Mucosa of stomach (tissue), 1 donor: ENCODE data around the gene LAMC2.

ENCODE experiments used
- H3K27me3 ChIP-seq: one replicate; pipeline ENCODE4 v1.7.0; 2013; ENCODE audit warnings: mild to moderate bottlenecking, low read length; ENCODE audit not compliant: control insufficient read depth, insufficient read depth
- H3K36me3 ChIP-seq: one replicate; pipeline ENCODE4 v1.7.0; 2013; ENCODE audit warnings: low read length; ENCODE audit not compliant: control insufficient read depth, insufficient read depth
- H3K4me1 ChIP-seq: one replicate; pipeline ENCODE4 v1.7.0; 2013; ENCODE audit warnings: mild to moderate bottlenecking, low read length; ENCODE audit not compliant: control insufficient read depth, insufficient read depth
- H3K4me3 ChIP-seq: one replicate; pipeline ENCODE4 v1.7.0; 2013; ENCODE audit warnings: low read length
- H3K9ac ChIP-seq: one replicate; pipeline ENCODE4 v1.7.0; 2013; ENCODE audit warnings: mild to moderate bottlenecking, low read length, moderate library complexity
- H3K9me3 ChIP-seq: one replicate; pipeline ENCODE4 v1.7.0; 2013; ENCODE audit warnings: mild to moderate bottlenecking, low read length, moderate library complexity; ENCODE audit not compliant: control insufficient read depth
- donor health status: Pancreatic carcinoma.

Gene LAMC2

DNA sequence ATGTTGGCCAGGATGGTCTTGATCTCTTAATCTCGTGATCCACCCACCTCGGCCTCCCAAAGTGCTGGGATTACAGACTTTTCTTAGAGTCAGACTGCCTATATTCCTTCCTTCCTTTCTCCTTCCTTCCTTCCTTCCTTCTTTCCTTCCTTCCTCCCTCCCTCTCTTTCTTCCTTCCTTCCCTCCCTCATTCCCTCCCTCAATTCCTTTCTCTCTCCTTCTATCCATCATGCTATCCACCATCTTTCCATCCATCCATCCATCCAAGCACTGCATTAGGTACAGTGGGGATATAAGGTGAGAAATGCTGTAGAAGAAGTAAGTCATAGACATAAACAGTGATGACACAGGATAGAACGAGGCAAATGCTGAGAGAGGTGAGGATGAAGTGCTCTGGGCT lies 13.2 kb downstream of the LAMC2 start:
- Histone ChIP-seq H3K4me1 (peaks cover 5% of the 10 kb centered on the region), H3K9ac (no peak overlapping the region), H3K4me3 (no peak overlapping the region), H3K9me3 (no peaks in the 10 kb centered on the region), H3K27me3 (no peaks in the 10 kb centered on the region), H3K36me3 (no peaks in the 10 kb centered on the region)

DNA sequence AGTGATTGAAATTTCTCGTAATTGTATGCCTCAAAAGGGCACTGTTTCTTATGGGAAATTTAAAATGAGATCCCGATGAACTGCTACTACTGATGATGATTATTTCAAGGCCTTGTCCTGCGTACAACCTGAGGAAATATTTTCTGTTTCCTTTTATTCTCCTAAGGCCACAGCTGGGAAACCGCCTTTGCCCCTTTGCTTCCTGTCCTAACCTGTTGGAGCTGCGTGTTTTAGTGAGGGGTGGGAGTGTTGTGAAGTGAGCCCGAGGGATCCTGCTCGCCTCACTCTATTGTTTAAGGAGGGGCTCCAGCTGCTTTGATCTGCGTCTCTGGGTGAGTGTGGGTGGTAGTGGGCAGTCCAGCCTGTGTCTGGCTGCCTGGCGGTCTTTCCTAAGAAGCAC lies 14.4 kb downstream of the LAMC2 start:
- H3K4me3 ChIP-seq: no peak overlapping the region
- peaks cover 3% of the 10 kb centered on the region for H3K4me1 ChIP-seq
- no peaks in the 10 kb centered on the region for H3K27me3 ChIP-seq
- H3K9ac ChIP-seq: no peak overlapping the region
- H3K36me3 ChIP-seq: no peaks in the 10 kb centered on the region
- H3K9me3 ChIP-seq: no peaks in the 10 kb centered on the region

GRCh38 chr1:183203094-183203493 lies 17.0 kb downstream of the LAMC2 start:
- Histone ChIP-seq H3K36me3 (no peaks in the 10 kb centered on the region), H3K4me3 (no peak overlapping the region), H3K27me3 (no peaks in the 10 kb centered on the region), H3K9ac (no peak overlapping the region), H3K4me1 (no peaks in the 10 kb centered on the region), H3K9me3 (no peaks in the 10 kb centered on the region)

- H3K4me3 ChIP-seq: no peak overlapping the region
- no peaks in the 10 kb centered on the region for H3K36me3 ChIP-seq
- H3K9me3 ChIP-seq: no peaks in the 10 kb centered on the region
- H3K27me3 ChIP-seq: no peaks in the 10 kb centered on the region
- H3K9ac ChIP-seq: no peak overlapping the region
- no peaks in the 10 kb centered on the region for H3K4me1 ChIP-seq
Measured at GRCh38 chr1:183205196-183205781, 19.2 kb downstream of the LAMC2 start.

DNA sequence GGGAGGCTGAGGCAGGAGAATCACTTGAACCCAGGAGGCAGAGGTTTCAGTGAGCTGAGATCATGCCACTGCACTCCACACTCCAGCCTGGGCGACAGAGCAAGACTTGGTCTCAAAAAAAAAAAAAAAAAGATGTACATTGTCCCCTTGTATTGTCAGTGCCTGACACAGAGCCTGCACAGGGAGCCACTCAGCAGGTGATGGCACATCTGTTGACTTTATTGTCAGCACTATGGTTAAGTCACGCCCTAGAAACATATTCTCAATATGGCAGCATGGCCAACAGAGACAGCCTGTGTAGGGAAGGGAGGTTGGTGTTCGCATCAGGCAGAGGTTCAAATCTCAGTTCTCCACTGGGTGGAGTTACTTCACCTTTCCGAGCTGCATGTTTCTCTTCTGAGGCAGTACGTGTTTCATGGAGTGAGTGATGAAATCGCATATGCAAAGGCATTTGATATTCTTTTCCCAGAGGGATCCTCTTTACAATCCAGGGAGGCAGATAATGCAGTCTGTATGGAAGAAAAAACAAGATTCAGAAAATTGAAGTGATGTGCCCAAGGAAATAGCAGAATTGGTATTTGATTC lies 20.6 kb downstream of the LAMC2 start:
- Histone ChIP-seq H3K27me3 (no peaks in the 10 kb centered on the region), H3K36me3 (no peaks in the 10 kb centered on the region)

DNA sequence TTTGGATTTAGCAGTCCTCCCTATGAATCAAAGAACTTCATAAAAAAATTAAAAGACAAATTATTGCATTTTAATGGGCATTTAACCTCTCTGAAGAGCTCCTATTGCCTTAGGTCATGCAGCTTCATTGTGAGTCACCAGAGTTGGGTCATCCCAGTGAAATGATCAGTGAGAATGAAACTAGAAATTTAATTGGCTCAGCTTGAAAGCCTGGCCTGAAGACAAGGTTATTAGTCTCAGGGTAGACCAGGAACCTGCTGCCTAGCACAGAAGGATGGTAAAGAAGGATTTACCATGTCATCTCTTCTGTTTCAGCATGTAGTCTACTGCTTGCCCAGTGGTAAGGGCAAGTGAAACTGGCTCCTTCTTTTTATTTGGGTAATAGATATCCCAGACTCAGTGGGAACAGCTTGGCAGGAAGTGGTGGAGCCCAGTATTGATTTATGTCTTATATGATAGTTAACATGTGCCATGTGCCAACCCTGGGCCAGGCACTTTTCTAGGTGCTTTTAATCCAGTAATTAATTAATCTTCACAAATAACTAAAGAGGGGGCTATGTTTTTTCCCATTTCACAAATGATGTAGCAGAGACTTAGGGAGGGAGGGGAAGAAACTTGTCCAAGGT lies 23.6 kb downstream of the LAMC2 start:
- Histone ChIP-seq H3K9me3 (no peaks in the 10 kb centered on the region), H3K27me3 (no peaks in the 10 kb centered on the region), H3K4me1 (no peaks in the 10 kb centered on the region)

More for the DNA sequence above, 20.6 kb downstream of the LAMC2 start:
- H3K9ac ChIP-seq: no peak overlapping the region
- H3K4me3 ChIP-seq: no peak overlapping the region
- H3K4me1 ChIP-seq: no peaks in the 10 kb centered on the region
- no peaks in the 10 kb centered on the region for H3K9me3 ChIP-seq

DNA sequence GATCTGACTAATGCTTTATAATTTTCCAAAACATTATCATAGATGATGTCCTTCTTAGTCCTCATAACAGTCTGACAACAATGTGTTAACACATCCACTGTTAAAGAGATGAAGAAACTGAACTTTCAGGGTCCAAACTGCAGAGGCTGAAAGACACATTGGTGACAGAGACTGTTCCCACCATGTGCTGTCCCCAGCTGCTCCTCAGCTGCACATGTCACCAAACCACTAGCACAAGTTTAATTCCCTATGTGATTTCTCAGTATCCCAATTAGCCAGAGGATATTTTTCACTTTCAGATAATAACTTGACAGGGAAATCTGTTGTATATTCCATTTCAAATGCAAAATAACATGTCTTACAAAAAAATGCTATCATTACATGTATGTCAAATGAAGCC lies 24.6 kb downstream of the LAMC2 start:
- Histone ChIP-seq H3K4me3 (no peak overlapping the region), H3K27me3 (no peaks in the 10 kb centered on the region), H3K9me3 (no peaks in the 10 kb centered on the region), H3K36me3 (no peaks in the 10 kb centered on the region), H3K4me1 (no peaks in the 10 kb centered on the region), H3K9ac (no peak overlapping the region)

More for the DNA sequence above, 23.6 kb downstream of the LAMC2 start:
- Histone ChIP-seq H3K36me3 (no peaks in the 10 kb centered on the region), H3K9ac (no peak overlapping the region), H3K4me3 (no peak overlapping the region)

GRCh38 chr1:183212870-183213269 lies 26.8 kb downstream of the LAMC2 start:
- Histone ChIP-seq H3K9ac (no peak overlapping the region), H3K36me3 (no peaks in the 10 kb centered on the region), H3K27me3 (no peaks in the 10 kb centered on the region), H3K4me3 (no peak overlapping the region), H3K4me1 (no peaks in the 10 kb centered on the region), H3K9me3 (no peaks in the 10 kb centered on the region)

DNA sequence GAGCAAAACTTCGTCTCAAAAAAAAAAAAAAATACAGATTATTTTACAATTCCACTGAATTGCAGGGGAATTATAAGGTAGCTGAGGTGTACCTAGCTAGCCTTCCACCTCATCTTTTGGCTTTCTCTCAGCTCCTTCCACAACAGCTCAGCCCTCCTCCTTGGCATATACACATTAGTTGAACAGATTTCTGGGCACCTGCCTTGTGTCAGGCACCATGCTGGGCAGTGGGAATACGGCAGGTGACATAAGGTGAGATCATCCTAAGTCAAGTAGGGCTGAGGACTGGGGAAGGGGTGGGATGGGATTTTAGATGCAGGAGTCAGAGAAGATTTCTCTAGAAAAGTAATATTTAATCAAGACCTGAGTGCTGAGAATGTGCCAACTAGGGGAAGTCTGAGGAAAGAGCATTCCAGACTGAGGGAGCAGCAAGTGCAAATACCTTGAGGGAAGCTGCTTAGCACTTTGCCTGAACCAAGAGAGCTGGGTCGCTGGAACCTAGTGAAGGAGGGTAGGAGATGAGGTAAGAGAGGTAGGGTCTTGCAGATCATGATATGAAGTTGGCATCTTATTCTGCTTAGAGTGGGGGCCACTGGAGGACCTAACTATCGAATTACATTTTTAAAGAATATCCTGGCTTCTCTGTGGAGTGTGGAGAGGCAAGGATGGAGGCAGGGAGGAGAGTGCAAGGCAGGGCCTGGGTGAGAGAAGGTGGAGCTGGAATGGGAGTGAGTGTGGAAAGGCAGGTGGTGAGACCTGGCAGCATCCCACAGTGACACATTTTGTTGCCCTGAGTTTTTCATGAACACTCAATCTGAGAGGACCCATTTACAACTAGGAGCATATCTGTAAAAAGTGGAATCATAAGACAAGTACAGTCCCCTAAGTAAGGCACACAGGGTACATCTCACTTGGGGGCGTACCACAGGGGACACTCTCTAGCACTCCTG lies 28.2 kb downstream of the LAMC2 start:
- H3K9me3 ChIP-seq: no peaks in the 10 kb centered on the region

DNA sequence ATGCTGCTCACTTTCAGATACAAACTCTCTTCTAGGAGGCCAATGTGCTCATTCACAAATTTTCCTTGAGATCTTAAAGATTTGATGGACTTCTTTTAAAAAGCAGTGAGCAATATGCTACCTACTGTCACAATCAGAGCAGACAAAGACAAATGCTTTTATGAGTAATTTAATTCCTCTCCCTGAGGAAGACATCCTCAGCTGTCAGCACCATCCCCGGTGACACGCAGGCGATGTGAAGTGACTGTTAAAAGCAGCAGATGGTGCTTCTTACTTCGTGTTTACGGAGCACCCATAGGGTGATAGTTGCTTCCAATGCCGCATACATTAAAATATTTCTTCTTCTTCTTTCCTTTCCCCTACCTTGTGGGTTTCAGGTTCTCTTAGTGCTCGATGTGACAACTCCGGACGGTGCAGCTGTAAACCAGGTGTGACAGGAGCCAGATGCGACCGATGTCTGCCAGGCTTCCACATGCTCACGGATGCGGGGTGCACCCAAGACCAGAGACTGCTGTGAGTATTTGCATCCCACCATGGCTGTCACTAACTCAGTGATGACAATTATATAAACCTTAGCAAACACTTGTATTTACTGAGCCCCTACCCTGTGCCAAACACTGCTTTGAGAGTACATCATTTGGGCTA lies 29.1 kb downstream of the LAMC2 start:
- H3K27me3 ChIP-seq: no peaks in the 10 kb centered on the region
- H3K4me3 ChIP-seq: no peak overlapping the region
- H3K4me1 ChIP-seq: peaks cover 10% of the 10 kb centered on the region
- H3K36me3 ChIP-seq: no peaks in the 10 kb centered on the region
- no peaks in the 10 kb centered on the region for H3K9me3 ChIP-seq
- H3K9ac ChIP-seq: no peak overlapping the region

More for the DNA sequence above, 28.2 kb downstream of the LAMC2 start:
- Histone ChIP-seq H3K4me1 (peaks cover 10% of the 10 kb centered on the region), H3K36me3 (no peaks in the 10 kb centered on the region), H3K4me3 (no peak overlapping the region), H3K27me3 (no peaks in the 10 kb centered on the region), H3K9ac (no peak overlapping the region)

- Histone ChIP-seq H3K27me3 (no peaks in the 10 kb centered on the region), H3K4me3 (no peak overlapping the region), H3K36me3 (no peaks in the 10 kb centered on the region), H3K9me3 (no peaks in the 10 kb centered on the region), H3K9ac (no peak overlapping the region), H3K4me1 (peaks cover 10% of the 10 kb centered on the region)
Measured at GRCh38 chr1:183215936-183216335, 29.9 kb downstream of the LAMC2 start.
